Measurements from ENCODE around the gene SLC10A3.

GRCh38 chrX:154462396-154462795, 28.0 kb downstream of the SLC10A3 start:
- TF ChIP-seq CTCF (conservative IDR thresholded peaks at IDR 0.05; ENCODE audit: low read depth, low read length), result no peak
- TF ChIP-seq EZH2 (IDR thresholded peaks at IDR 0.05; ENCODE audit: low read length, unreplicated experiment), result no peak
- no peak for TF ChIP-seq EZH2phosphoT487 (IDR thresholded peaks at IDR 0.05; ENCODE audit: borderline replicate concordance, low read length)

Measured in PC-3 (cell line).